NCI-H2107 treated with DMSO at 0.1 percent for 48 hours (cell line): ENCODE results near the gene NELFCD.
"Not testable (repeated sequence)": the region's sequence is repeated elsewhere in the genome, so short reads cannot be mapped to it uniquely, and the experiment has no call there.

ENCODE experiments used
- DNase-seq: peaks from one replicate; lab custom pipeline; 2025; ENCODE audit not compliant: unreplicated experiment; lab: John Stamatoyannopoulos, UW

Gene NELFCD

GRCh38 chr20:59007665-59008511 is 26.8 kb downstream of the NELFCD start:
- DNase-seq: no peak

DNA sequence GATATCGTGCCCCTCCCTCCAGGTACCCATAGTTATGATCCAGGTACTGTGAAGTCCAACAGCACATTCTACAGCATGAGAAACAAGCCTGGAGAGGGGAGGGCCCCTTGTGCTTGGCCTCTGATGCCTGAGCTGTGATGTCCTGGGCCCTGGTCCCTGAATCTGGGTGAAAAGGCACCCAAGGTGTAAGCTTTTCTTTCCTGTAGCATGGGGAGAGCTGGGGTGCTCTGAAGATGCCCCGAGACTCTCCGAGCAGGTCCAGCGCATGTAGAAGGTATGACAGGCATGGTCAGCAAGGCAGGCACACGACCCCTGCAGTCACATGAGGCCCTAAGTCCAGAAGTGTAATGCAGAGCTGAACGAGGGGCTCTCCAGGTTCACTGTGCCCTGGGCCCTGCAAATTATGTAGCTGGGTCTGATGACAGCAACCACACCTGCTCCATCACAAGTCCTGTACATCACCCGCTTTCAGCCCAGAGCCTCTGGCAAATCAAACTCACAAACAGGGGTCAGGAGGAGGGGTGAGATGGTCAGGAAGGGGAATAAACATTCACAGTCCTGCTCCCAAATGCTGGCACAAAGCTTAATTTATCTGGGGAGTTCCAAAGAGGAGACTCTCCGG is 27.8 kb downstream of the NELFCD start:
- no peak for DNase-seq

- peak; percentile 11 for DNase-seq
Observed at GRCh38 chr20:59010321-59010994, 29.4 kb downstream of the NELFCD start.

DNA sequence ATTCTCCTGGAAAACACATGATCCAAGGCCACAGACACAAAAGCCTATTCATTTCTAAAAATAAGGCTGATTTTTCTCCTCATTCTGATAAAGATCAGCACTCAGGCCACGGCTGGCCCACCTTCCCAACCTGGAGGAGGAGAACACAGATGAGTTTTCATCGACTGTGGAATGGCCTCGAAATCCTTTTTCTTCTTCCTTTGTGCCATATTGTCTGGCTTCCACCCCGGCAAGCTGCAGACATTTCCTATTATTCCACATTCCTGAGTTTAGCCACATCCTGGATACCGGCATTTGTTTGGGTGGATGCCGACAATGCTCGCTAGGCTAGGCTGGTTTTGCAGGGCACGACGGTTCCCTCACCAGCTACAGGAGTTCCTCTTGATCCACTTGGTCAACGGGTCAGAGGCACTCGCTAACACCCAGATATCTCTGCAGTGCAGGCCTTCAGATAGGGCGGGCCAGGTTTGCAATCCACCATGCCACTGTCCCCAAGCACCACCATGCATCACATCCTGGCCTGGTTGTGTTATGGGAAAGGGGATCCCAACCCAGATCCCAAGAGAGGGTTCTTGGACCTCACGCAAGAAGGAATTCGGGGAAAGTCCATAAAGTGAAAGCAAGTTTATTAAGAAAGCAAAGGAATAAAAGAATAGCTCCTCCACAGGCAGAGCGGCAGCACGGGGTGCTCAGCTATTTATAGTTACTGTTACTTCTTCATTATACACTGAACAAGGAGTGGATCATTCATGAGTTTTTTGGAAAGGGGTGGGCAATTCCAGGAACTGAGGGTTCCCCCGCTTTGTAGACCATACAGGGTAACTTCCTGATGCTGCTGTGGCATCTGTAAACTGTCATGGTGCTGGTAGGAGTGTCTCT is 30.2 kb downstream of the NELFCD start:
- DNase-seq: no peak

DNA sequence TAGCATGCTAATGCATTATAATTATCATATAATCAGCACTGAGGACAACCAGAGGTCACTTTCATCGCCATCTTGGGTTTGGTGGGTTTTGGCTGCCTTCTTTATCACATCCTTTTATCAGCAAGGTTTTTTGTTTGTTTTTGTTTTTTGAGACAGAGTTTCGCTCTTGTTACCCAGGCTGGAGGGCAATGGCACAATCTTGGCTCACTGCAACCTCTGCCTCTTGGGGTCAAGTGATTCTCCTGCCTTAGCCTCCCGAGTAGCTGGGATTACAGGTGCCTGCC is 30.8 kb downstream of the NELFCD start:
- DNase-seq: not testable (repeated sequence)

DNA sequence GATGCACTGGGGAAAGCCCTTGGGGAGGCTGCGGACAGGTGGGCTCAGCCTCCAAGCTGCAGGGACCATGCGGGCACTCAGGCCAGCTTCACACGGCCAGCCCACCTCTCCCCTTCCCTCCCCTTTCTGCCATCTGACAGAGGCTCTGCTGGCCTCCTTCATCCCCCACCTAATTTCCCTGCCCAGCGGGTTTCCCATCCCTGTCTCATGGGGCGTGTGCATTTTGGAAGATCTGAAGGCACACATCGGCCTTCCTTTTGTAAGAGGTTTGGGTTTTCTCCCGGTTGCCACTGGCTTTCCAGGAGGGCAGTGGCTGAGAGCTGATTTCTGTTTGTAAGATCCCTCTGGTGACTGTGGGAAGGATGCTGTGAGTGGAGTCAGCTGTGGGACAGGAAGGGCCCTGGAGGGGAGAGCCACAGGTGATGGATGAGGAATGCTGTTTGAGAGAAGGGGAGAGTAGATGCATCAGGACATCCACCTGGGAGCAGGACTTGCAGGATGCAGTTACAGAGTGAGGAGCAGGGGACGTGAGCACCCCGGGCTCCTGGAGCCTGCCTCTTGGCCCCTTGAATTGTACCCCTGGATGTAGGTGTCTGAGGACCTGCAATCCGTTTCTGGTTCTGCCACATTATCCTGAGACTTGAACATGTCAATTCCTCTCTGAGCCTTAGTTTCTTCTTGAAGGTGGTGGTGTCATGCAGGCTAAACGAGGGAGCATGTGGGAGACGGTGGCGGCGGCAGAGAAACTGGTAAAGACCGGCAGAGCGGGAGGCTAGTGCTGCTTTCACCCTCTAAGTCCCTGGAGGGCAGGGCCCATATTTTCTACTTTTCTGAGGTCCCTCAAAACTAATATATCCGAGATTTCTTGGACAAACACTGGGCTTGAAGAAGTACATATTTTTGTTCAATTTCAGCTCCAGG is 32.2 kb downstream of the NELFCD start:
- no peak for DNase-seq

DNA sequence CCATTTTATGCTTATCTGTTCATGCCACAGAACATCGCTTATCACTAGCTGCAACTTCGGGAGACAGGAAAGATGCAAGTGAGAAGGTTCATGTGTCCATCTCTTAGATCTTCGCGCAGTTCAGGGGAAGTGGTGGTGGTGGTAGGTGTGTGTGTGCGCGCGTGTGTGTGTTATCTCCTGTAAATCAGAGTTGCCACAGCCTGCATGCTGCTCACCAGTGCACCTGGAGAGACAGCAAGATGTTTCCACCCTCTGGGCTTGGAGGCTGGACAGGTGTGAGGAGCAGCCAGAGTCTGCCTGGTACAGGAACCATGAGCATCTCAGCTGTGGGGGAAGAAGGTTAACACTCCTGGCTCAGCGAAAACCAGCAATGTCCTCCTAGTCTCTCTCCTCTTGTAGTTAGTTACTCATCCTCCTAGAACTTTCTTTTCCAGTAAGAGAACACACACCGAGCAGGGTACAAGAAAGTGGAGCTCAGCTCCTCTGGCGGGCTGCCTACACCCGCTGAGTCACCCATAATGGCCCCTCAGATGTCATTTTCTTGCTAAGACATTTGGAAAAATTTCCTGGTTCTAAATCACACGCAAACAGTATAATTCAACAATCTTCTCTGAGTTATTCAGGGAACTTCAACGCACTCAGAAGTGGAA is 33.0 kb downstream of the NELFCD start:
- no peak for DNase-seq

DNA sequence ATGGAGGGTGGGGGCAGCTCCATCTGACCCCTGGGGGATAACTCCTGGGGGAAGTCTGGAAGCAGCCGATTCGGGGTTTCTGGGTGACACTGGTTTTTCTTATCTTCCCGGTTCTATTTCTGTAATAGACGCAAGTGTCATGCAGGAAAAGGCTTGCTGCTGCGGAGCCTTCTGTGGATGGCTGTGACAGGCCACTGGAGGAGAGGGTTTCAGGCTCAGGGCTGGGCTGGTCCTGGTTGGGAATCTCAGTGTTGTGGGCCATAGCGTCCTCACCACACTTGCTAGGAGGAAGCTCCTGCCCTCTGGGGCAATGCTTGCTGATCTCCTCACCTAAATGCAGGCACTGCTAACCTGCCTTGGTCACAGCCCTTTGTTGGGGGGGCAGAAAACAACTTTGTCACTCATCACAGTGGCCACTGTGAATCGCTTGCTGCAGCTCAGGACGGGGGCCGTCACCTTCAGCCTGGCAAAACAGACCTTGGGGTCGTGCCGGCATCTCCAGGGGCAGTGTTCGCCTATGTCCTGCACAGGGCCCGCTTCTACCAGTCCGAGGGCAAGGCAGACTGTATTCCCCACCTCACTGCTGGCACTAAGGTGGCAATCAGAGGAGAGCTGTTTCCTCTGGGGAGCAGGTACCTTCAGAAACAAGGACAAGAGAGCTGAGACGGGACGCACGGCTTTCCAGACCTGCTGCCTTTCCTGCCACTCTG is 33.8 kb downstream of the NELFCD start:
- no peak for DNase-seq

DNA sequence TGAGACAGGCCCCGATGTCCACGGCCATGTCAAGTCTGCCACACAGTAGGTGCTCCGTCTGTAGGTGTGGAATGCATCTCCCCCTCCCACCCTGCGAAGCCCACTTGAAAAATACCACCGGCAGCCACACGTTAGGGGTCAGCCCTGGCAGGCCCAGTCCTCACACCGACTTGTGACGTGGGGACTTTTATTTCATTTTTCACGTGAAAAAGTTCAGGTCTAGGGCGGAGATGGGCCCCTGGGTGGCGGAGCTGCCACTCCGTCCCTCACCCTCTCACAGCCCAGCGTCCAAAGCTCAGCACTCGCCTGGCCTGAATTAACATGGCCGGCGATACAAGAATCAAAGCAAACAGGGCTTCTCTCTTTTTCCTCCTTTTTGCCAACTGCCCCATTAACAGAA is 34.4 kb downstream of the NELFCD start:
- no peak for DNase-seq

GRCh38 chr20:59015812-59016711 is 35.0 kb downstream of the NELFCD start:
- DNase-seq: no peak

GRCh38 chr20:59016795-59017492 is 35.9 kb downstream of the NELFCD start:
- no peak for DNase-seq

DNA sequence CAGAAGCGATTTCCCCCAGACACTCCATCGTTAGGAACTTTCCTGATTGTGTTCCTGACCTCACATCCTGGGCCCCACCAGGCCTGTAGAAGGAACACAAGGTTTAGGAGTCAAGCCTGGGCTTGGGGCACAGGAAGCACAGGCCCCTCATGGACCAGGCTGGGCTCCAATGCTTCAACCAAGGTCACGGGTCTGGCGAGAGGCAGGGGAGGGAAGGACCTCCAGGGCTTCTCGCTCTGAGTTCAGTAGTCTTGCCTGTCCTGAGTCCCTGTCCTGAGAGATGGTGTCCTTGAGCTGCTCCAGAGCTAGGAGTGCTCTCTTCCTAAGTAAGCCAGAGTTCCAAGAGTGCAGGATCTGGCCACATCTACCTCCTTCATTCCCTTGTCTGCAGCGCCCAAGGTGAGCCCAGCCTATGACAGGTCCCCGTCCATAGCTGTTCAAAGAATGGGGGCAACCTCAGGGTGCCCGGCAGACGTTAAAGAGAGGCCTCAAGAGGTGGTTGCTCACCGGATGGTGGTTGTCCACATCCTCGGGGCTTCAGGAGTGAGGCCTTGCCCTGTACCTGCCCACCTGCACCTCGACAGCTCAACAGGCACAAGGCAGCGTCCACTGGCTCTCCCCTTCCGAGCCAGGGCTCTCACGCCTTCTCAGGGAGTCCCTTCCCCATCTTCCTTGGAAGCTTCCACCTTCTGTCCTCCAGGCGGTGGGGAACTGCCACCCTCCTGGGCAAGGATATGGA is 36.6 kb downstream of the NELFCD start:
- DNase-seq: no peak

- DNase-seq: no peak
Observed at GRCh38 chr20:59018817-59019216, 37.8 kb downstream of the NELFCD start.

- DNase-seq: no peak
Observed at GRCh38 chr20:59019217-59019616, 38.2 kb downstream of the NELFCD start, which contains the start of gene TUBB1. TSS of gene TUBB1 (plus strand) at chr20:59019429. CDS start at chr20:59019523, 94 bp downstream.

- no peak for DNase-seq
Observed at GRCh38 chr20:59020938-59021551, 40.0 kb downstream of the NELFCD start.

DNA sequence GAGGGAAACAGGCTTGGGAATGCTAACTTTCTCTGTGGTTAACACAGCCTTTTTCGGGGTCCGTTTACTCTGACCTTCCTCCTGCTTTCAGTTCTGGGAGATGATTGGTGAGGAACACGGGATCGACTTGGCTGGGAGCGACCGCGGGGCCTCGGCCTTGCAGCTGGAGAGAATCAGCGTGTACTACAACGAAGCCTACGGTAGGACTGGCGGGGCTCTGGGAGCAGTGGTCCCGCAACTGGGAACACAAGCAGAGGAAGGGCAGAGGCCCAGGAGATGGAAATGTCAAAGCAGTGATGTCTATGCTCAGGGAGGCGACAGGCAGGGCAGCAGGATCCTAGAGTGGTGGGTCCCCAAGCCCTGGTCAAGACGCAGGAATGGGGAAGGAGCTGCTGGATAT is 41.7 kb downstream of the NELFCD start:
- DNase-seq: no peak
